ENCODE data around the gene SFXN5.

Gene SFXN5

DNA sequence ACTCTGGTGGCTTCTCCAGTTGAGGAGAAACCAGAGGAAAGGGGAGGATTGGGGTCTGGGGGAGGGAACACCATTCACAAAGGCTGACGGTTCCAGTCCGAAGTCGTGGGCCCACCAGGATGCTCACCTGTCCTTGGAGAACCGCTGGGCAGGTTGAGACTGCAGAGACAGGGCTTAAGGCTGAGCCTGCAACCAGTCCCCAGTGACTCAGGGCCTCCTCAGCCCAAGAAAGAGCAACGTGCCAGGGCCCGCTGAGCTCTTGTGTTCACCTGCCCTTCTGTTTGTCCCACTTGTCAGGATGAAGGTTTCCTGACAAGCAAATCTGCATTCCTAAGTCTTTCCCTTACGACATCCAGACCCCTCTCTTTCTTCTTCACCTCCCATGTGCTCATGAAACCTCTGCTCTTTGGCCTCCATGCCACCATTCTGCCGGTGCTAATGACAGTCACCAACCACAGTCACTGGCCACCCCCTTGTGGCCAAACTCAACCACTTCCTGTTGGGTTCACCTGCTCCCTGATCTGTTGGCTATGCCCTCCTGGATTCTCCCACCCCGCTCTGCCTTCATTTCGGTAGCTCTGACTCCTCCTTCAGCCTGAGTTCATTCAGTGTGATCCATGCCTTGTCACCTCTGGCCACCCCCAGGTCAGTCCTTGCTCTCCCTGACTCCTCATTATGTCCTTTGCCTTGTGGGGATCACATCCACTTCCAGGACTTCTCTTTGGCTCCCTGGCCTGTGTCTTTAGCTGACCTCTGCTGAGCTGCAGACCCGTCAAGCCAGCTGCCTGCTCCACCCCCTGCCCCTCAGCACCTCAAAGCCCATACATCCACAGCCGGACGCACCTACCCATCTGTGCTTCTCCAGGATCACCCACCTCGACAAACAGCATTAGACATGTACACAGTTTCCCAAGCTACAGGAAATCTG lies 136.6 kb downstream of the SFXN5 start:
- DNase-seq (ENCODE audit: extremely low read depth, low read depth) = no peak
- TF ChIP-seq, protein P1, sequence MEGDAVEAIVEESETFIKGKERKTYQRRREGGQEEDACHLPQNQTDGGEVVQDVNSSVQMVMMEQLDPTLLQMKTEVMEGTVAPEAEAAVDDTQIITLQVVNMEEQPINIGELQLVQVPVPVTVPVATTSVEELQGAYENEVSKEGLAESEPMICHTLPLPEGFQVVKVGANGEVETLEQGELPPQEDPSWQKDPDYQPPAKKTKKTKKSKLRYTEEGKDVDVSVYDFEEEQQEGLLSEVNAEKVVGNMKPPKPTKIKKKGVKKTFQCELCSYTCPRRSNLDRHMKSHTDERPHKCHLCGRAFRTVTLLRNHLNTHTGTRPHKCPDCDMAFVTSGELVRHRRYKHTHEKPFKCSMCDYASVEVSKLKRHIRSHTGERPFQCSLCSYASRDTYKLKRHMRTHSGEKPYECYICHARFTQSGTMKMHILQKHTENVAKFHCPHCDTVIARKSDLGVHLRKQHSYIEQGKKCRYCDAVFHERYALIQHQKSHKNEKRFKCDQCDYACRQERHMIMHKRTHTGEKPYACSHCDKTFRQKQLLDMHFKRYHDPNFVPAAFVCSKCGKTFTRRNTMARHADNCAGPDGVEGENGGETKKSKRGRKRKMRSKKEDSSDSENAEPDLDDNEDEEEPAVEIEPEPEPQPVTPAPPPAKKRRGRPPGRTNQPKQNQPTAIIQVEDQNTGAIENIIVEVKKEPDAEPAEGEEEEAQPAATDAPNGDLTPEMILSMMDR (IDR thresholded peaks at IDR 0.05; ENCODE audit: low read depth, low read length) = no peak; the same call in 1 of the 2 replicates

DNA sequence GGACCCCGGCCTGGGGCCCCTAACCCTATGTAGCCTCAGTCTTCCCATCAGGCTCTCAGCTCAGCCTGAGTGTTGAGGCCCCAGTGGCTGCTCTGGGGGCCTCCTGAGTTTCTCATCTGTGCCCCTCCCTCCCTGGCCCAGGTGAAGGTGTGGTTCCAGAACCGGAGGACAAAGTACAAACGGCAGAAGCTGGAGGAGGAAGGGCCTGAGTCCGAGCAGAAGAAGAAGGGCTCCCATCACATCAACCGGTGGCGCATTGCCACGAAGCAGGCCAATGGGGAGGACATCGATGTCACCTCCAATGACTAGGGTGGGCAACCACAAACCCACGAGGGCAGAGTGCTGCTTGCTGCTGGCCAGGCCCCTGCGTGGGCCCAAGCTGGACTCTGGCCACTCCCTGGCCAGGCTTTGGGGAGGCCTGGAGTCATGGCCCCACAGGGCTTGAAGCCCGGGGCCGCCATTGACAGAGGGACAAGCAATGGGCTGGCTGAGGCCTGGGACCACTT lies 137.8 kb downstream of the SFXN5 start:
- TF ChIP-seq, protein P1 (IDR thresholded peaks at IDR 0.05; ENCODE audit: low read depth, low read length) = no peak
- no peak for DNase-seq (ENCODE audit: extremely low read depth, low read depth)

DNA sequence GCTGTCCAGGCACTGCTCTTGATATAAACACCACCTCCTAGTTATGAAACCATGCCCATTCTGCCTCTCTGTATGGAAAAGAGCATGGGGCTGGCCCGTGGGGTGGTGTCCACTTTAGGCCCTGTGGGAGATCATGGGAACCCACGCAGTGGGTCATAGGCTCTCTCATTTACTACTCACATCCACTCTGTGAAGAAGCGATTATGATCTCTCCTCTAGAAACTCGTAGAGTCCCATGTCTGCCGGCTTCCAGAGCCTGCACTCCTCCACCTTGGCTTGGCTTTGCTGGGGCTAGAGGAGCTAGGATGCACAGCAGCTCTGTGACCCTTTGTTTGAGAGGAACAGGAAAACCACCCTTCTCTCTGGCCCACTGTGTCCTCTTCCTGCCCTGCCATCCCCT lies 138.3 kb downstream of the SFXN5 start:
- TF ChIP-seq, protein P1 (IDR thresholded peaks at IDR 0.05; ENCODE audit: low read depth, low read length) = no peak
- no peak for DNase-seq (ENCODE audit: extremely low read depth, low read depth)

DNA sequence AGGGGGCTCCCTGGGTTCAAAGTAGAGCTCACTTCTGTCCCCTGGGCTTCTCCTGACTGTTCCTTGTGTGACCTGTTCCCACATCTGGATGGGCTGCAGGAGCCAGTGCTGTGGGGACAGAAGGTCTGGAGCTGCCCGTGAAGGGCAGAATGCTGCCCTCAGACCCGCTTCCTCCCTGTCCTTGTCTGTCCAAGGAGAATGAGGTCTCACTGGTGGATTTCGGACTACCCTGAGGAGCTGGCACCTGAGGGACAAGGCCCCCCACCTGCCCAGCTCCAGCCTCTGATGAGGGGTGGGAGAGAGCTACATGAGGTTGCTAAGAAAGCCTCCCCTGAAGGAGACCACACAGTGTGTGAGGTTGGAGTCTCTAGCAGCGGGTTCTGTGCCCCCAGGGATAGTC lies 138.7 kb downstream of the SFXN5 start:
- no peak for DNase-seq (ENCODE audit: extremely low read depth, low read depth)
- TF ChIP-seq, protein P1 (IDR thresholded peaks at IDR 0.05; ENCODE audit: low read depth, low read length) = no peak

DNA sequence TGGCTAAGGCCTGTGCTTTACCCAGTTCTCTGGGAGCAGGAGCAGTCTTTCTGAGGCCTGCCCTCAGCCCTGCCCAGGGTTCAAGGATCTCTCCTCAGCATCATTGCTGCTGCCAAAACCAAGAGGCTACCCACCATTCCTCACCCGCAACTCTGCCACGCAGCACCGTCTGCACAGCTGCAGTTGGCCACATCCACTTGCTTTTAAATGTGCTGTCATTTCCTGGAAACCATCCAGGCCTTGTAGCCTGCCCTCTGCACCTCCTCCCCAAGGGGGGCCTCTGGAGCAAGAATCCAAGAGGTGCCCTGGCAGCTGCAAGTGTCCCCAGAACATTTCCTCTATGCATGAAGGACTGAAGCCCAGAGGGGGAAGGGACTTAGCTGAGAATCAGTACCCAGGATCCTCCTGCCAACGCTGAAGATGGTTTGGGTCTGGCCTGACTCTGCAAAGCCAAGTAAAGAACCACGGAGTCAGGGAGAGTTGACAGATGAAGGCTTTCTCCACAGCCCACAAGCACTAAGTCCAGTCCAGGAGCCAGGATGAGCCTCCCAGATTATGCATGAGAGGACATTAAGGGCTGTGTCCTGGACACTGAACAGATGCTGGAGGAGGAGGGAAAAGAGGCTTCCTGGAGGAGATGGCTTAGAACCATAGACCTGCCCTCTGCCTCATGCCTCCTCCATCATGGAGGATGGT lies 139.3 kb downstream of the SFXN5 start:
- DNase-seq (ENCODE audit: extremely low read depth, low read depth) = no peak
- TF ChIP-seq, protein P1 (IDR thresholded peaks at IDR 0.05; ENCODE audit: low read depth, low read length) = no peak

DNA sequence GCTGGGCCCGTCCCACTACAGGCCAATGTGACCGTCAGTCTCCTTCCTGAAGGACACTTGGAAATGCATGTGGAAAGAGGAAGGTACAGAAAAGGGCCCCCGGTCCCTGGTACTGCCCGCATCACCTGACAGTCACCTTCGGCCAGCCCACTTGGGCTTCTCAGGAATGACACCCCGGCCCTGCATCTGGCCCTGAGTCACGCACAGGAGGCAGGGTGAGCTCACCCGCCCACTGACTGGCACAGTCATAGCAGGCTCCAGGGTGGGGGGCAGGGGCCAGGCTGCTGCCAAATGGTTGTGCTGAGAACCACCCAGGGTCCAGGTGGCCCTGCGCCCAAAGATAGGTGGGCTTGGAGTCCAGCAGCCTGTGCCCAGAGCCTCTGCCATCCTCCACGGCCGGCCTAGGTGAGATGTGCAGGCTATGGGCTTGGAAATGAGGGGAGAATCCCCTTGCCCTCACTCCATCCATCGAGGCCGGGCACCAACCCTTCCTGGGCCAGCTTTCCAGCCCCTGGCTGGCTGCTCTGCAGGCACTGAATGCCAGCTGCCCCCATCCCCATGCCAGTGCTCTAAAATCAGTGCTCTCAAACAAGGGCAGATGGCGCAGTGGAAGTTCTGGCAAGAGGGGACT lies 140.1 kb downstream of the SFXN5 start:
- TF ChIP-seq, protein P1 (IDR thresholded peaks at IDR 0.05; ENCODE audit: low read depth, low read length) = no peak
- no peak for DNase-seq (ENCODE audit: extremely low read depth, low read depth)

All from AG09319 (cell line).